HG02870 (cell line): ENCODE data around the gene KLKB1.
"Not testable (repeated sequence)": the region's sequence is repeated elsewhere in the genome, so short reads cannot be mapped to it uniquely, and the experiment has no call there.

Experiments used
- ATAC-seq: cut with Tn5 transposase; IDR thresholded peaks from one replicate; pipeline ENCODE4 v1.9.1; 2021; ENCODE audit warnings: mild to moderate bottlenecking, moderate library complexity; ENCODE audit not compliant: unreplicated experiment

Gene KLKB1

DNA sequence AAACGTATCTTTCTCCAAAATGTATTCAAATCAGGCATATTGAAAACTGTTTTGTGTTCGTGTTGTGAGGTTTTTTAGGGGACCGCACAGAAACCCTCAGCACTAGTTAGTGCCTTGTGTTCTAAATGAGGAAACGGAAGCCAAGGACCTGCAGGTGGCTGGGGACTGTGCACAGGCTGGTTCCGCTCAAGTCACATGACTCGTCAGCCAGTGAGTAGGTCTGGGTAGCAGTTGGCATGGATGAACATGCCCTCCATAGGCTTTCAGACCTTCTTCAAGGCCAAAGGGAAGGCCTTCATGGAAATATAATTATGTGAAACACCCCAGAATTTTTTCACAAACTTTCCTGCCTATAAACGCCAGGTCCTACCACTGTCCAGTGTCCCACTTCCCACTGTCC, 37.4 kb downstream of the KLKB1 start:
- no peak for ATAC-seq

DNA sequence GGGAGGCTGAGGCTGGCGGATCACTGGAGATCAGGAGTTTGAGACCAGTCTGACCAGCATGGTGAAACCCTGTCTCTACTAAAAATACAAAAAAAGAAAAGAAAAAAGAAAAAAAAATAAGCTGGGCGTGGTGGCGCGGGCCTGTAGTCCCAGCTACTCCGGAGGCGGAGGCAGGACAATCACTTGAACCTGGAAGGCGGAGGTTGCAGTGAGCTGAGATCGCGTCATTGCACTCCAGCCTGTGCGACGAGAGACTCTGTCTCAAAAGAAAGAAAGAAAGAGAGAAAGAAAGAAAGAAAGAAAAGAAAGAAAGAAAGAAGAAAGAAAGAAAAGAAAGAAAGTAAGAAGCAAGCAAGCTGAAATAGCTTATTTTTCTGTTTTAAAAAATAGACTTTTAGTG, 37.9 kb downstream of the KLKB1 start:
- not testable (repeated sequence) for ATAC-seq

DNA sequence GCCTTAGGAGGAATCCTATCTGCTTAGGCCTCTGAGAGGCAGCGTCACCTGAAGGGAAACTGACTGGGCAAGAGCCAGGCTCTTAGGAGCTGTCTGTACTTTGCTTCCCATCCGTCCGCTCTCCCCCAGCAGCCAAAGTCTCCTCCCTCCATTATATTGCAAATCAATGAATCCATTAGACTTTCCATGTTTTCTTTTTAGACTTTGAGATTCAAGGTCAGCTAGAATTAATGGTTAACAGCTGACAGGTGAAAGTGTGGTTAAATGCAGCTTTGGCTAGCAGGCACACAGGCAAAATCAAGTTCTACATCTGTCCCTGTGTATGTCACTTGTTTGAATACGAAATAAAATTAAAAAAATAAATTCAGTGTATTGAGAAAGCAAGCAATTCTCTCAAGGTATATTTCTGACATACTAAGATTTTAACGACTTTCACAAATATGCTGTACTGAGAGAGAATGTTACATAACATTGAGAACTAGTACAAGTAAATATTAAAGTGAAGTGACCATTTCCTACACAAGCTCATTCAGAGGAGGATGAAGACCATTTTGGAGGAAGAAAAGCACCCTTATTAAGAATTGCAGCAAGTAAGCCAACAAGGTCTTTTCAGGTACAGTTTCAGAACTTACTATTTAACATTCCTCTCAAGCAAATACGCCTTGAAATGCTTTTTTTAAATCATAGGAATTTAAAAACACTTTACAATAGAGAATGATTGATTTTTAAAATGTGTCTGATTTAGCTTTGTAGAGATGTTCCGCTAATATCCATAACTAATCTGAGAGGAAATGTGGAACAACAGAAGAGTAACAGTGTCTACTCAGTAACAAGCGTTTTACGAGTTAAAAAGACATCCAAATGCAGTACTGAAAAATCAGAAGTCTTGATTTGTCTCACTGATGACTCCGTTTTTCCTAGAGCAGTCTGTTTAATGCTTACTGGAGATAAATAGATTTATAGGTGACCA, 38.7 kb downstream of the KLKB1 start, which contains the start of gene F11:
Gene F11, plus strand, starts transcription at position 507 of the 970 bp plus-strand sequence. CDS start 948 bp downstream, outside the sequence.
- ATAC-seq = no peak

DNA sequence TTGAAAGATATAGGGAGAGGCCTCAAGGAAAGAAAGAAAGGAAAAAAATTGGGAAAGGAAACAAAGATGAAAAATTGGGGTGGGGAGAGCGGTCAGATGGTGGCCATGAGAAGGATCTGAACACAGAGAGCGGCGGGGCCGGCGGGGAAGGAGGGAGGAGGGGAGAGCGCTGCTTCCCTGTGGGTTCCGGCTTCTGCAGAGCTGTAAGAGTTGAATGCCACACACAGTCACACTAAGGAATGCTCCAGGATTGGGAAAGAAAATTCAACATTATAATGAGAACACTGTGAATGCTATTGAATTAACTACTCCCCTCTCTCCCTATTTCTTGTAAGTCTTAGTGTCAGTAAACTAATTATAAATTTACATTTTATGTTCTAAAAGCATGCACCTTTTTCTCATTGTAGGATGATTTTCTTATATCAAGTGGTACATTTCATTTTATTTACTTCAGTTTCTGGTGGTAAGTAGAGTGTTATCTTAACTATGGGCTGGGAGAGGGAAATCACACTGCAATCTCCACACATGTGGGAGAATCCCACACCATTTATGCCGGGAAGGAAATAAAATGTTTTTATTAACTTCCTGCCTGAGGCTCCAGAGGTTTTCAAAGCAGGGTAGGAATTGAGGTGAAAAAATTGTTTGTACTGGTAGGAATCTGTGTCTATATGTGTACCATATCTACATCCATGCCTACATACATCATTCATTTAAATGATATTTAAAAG, 39.6 kb downstream of the KLKB1 start:
- ATAC-seq = no peak

DNA sequence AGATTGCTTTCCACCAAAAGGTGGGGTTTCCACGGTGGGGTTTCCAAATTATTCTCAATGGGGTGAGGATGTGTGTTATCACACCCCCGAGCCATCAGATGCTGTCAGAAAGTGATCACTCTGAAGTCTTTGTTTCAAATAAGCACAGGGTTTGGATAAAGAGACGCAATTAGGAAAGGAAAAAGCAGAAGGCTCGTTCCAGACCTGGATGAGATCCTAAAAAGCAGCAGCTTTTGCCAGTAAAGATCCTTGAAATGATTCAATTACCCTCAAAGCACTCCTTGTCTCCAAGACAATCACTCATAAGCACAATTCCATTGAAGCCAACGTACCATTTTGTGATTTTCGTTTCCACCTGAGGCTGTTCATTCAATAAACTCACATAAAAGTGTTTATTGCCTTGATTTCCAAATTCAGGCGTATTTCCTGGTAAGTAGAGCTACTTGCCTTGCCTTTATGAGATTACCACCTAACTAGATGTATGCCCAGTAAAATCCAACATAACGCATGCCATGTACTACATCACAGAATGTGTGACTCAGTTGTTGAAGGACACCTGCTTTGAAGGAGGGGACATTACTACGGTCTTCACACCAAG, 43.9 kb downstream of the KLKB1 start:
- ATAC-seq = no peak

DNA sequence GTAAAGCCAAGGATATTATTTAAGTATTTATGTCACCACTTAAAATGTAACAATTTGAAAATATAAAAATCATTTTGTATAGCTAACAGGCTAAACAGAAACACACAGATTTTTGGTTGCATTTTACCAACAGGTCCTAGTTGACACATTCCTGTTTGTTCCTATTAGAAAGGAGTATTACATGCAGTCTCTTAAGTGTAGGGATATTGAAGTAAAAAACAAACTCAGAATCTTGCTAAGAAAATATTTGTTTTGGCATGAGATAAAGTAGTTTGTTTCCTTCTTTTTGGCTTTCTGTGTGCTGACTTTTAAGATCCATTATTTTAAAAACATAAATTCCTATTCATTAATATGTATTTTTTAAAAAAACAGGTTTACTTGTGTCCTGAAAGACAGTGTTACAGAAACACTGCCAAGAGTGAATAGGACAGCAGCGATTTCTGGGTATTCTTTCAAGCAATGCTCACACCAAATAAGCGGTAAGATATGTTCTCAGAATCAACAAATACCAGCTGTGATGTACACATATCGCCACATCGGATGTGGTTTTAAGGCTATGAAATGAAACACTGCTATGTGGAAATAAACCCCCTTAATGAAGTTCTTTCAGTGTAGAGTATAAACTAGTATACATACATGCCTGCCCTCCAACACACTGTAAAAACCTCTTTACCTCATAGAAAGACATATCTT, 45.5 kb downstream of the KLKB1 start:
- ATAC-seq = no peak

DNA sequence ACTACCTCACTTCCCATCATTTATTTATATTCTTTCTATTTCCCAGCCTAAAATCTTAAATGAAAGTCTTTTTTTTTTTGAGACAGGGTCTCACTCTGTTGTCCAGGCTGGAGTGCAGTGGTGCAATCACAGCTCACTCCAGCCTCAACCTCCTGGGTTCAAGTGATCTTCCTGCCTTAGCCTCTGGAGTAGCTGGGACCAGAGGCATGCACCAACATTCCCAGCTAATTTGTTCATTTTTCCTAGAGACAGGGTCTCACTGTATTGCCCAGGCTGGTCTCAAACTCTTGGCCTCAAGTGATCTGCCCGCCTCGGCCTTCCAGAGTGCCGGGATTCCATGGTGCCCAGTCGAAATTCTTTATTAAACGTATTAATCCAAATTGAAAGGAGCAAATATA, 46.1 kb downstream of the KLKB1 start:
- ATAC-seq = not testable (repeated sequence)

DNA sequence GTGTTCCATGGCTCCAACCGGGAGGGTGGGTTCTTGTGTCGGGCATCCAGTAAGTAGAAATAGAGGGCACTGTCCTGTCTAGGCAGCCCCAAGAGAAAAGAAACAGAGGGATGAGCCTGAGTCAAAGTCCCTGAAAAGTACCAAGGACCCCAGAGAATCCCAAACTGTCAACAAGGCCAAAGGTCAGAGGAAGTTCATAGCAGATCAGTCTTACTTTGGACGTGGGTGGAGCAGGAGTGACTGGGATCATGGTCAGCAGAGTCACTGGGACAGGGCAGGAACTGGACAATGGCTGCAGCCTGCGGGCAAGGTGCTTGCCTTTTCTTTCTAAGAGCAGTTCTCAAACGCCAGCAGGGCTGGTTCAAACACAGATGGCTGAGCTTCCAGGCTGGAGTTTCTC, 56.0 kb downstream of the KLKB1 start:
- no peak for ATAC-seq

DNA sequence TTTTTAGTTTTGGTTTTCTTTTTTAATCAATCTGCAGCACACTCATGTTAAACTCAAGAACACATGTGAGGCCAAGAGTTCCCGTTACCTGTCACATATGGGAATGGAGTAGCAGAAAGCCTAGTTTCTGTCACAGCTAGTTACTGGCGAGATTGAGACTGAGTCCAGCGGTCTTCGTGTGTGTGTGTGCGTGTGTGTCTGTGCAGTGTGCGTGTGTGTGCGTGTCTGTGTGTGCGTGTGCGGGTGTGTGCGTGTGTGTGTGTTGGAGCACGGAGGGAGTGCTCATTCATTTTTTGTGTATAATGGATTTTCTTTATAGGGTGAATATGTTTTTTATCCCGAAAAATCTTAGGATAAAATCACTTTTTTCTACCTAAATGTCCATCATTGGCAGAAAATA, 57.8 kb downstream of the KLKB1 start:
- ATAC-seq = no peak

DNA sequence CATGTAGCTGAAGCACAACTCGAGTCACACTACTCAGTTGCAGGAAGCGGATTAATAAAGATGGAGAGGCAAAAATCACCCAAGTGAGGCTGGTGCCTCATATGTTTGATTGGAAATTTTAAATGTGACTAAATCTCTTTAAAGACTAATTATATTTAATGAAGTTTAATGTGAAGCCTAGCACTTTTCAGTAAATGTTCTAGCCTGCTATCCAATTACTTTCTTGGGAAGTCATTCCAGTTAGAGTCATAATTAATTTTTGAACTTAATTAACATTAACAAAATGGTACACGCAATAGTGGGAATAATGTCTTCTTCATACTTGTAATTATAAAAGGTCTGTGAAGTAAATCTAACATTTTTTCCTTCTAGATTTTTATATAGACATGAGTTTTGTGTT, 59.3 kb downstream of the KLKB1 start:
- ATAC-seq = no peak

DNA sequence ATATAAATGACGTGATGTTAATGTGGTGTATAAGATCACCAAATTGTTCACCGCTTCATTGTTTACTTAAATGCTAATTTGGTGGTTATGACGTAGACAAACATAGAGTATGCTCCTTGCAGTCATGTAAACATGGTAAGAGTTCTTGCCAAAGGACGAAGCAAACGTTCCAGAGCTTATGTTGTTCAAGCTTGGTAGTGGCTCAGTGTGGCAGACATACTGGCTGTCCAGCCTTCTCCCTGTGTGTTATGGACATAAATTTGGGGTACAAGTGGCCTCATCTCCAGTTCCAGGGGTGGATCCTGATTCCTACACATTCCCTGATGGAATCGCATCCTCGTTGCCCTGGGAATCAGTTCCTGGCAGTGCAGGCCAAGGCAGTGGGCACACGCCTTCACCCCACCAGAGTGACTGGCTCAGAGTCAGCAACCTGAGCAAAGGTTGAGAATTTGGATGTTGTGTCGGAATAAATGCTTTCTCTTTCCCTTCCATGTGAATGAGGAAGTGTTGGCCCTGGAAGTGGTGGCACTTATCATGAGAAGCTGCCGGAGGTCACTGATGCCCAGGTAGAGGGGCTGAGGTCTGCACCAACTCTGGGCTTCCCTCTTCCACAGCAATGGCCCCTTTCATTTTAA, 64.1 kb downstream of the KLKB1 start:
- no peak for ATAC-seq

DNA sequence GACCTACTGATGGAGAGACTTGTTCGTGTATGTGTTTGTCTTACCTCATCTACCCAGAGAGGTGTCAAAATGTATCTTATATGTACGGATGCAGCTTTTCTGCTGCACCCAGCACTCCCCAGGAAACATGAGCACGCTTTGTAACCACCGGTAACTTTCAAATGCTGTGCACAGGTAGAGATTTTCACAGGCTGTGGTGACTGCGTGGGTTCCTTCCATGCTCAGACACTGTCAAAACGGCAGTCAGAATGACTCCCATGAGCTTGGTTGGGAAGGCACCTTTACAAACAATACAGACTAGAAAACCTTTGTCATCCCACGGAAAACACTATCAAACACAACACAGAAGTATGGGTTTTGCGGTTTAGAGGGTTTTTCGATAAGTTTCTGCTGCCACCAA, 66.9 kb downstream of the KLKB1 start:
- no peak for ATAC-seq

DNA sequence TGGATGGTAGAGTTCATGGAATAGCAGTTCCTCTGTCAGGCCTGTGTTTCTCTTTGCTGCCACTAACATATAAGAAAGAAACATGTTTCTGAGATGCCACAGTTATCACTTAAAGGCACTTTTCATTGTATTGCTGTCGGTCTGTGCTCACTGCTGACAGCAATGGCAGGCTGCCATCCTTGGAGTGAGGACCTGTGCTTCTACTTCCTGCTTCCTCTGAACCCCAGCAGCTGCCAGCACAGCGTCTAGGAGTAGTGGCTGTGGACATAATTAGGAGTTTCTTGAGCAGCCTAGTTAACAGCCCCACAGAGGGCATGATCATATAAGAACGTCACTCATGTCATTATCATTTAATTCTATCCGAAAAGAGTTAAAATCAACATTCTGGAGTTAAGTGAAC, 69.2 kb downstream of the KLKB1 start:
- no peak for ATAC-seq

DNA sequence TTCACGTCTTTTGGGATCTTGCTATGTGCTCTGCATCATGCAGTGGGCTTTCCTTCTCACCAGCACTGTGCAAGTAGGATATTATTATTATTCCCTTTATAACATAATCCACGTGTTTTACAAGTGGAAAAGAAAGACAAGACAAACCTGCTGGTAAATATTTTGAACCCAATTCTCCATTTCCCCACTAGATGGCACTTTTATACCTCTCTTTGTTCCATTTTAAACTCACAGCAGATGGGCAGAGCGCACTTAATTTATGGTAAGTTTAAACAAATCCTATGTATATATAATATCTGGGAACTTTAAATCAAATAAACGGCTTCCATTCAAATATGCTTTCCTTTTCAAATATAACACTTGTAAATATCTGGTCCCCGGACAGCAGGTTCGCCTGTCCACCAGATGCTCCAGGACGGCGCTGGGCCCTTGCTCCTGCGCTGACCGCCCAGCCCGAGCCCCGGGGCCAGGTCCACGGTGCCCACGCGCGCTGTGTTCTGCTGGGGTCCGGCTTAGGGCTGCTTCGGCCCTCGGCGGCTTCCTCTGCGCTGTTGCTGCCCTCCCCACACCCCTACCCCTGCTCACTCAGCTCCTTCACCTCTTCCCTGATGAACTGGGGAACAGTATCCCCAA, 69.8 kb downstream of the KLKB1 start:
- no peak for ATAC-seq

DNA sequence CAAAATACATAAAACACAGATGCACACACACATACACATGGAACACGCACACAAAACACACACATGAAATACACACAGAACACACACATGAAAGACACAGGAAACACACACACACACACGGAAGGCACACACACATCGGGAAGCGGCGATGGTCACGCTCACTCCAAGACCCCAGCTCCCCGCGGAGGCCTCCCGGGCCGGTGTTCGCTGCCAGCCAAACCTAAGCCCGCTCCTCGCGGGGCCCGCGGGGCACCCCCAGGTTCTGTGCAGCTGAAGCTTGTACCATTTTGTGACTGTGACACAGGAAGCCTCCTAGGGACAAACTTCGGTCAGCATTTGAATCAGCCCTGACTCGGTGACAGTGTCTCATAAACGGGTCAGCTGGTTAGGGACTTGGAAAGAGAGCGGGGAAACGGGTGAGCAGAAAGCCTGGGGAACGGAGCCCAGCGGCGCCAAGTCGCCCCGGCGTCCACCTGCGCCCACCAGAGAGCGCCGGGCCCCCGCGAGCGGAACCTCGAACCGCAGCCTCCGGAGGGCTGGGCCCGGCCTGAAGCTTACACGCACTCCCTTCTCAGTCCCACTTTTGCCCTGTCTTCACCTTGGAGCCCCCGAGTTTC, 70.8 kb downstream of the KLKB1 start:
- no peak for ATAC-seq

DNA sequence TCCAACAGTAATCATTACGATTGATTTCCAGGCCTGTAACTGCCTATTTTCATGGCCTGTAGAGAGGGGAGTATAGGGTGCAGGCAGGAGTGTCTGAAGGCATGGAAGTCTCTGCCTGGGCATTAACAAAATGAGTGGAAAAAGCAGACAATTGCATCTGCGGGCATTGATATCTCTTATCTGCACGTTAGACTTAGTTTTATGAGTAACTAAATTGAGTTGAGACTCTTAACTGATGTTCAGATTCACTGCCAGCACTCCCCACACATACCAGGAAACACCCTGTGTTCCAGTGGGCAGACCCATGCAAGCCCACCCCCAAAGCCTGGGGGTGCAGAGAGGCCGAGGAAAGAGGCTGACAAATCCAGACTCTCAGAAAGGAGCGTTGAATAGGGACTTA, 72.0 kb downstream of the KLKB1 start:
- ATAC-seq = no peak

DNA sequence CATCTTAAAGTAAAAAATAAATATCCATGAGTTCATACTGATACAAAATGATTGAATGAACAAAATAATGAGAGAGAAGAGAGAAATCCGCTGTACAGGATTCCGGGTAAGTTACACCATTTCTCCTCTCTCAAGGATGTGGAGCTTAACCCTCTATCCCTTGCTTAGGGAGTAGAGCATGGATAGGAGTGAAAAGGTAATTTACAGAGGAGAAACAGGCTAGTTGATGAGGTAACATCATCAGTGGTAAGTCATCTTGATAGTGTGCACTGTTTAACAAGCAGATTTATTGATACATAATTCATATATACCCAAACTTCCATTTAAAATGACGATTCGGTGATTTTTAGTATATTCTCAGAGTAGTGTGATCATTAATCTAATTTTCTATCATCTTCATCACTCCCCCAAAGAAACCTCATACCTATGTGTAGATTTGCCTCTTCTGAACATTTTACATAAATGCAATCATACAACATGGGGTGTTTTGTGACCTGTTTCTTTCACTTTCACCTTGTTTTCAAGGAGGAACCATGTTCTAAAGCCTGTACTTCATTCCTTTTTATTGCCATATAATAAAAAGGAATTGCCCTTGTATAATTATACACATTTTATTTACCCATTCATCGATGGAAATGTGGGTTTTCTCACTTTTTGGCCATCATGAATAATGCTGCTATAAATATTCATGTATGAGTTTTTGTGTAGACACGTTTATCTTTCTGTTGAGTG, 73.5 kb downstream of the KLKB1 start:
- ATAC-seq = no peak

DNA sequence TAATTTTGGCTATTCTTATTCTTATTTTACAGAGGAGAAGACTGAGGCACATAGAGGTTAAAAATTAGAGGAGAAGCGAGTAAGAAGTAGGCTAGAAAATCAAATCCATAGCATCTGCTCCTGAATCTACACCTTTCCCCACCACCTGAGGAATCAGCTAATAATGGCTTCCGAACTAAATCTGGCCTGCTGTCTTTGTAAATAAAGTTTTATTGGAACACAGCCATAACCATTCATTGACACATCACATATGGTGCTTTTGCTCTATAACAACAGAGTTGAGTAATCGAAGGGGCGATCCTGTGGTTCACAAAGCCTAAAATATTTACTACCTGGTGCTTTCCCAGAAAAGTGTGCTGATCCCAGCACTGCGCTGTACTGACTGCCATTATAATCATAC, 76.9 kb downstream of the KLKB1 start:
- ATAC-seq = no peak
